Psoas muscle (tissue), 8 donors: ENCODE measurements around the gene MRM2. TPM values are rescaled to one million over a fixed set of nuclear protein-coding genes. Genes with fewer than 3 reads are reported as not detected.

ENCODE experiments used
- ATAC-seq, 4 donors: fragments of 200-7000 bp; cut with Tn5 transposase; one replicate each; pipeline ENCODE4 v1.9.1; 2020; ENCODE audit warnings: moderate library complexity in 3 of 4, mild to moderate bottlenecking in 2 of 4
- DNase-seq, 2 donors: peaks; one replicate each; pipeline ENCODE4 v3.0.0-alpha.2; 2020
- H3K27ac ChIP-seq: fragments of 200-600 bp; one replicate; pipeline ENCODE4 v1.8.0; 2022
- H3K27me3 ChIP-seq, 3 donors: fragments of 200-600 bp in 1 of 3; one replicate each; pipeline versions ENCODE4 v1.6.1 to v1.8.0; 2013 to 2022; ENCODE audit warnings: low read length in 2 of 3, mild to moderate bottlenecking in 2 of 3, moderate library complexity in 1 of 3; ENCODE audit not compliant: insufficient read depth in 3 of 3
- H3K36me3 ChIP-seq, 2 donors: fragments of 200-600 bp in 1 of 2; one replicate each; pipeline versions ENCODE4 v1.6.1 to v1.8.0; 2013 to 2022; ENCODE audit warnings: low read depth in 1 of 2, mild to moderate bottlenecking in 1 of 2, moderate library complexity in 1 of 2; ENCODE audit not compliant: insufficient read depth in 1 of 2
- H3K4me1 ChIP-seq: fragments of 200-600 bp; one replicate; pipeline ENCODE4 v1.8.0; 2022
- H3K4me3 ChIP-seq: fragments of 200-600 bp; one replicate; pipeline ENCODE4 v1.8.0; 2022; ENCODE audit warnings: mild to moderate bottlenecking
- H3K9me3 ChIP-seq: fragments of 200-600 bp; one replicate; pipeline ENCODE4 v1.8.0; 2022
- WGBS, 3 donors: extraction: QIAGEN DNeasy Blood & Tissue Kit; methylation state at CpG; one replicate each; pipeline versions ENCODE4 v1.1.6 to v1.1.7; 2013; 5-methylcytosine and 5-hydroxymethylcytosine counted together
- intact Hi-C, 2 donors: fragments of 100-400 bp; cut with DNase I; formaldehyde crosslinking; loops; one replicate each; pipeline versions ENCODE4 v1.11.0 to v1.14.2; 2022
- polyA plus RNA-seq, 3 donors: library from polyadenylated mRNA; stranded (reverse); fragments of 200-250 nt; gene quantifications; one replicate each; pipeline ENCODE4 v1.2.3, GENCODE V29; 2013
- total RNA-seq, 4 donors: library from RNA; stranded (reverse); fragmentation: NEBNext Ultra II Directional in 2 of 4; extraction: Animal tissue kit (Norgen Biotek cat#: 25700) in 2 of 4; gene quantifications; one replicate each; pipeline versions ENCODE4 v1.2.1 to v1.2.4, GENCODE V29; 2021 to 2023
- TF ChIP-seq, protein P1 (sequence below): fragments of 200-600 bp; IDR thresholded peaks from one replicate; pipeline ENCODE4 v1.8.0; 2022; ENCODE audit warnings: antibody characterized with exemption
- donor health status: healthy with polysubstance abuse.
- donor health status: DM: no; HTN: no; CAD: no; lungs with moderate emphysema.
- donor health status: Bipolar disorder and iron deficiency.
- donor health status: healthy.
- donor health status: DM: yes; HTN: yes; CAD: no.
- donor health status: DM: no; HTN: no; CAD: no.
- donor health status: DM: no; HTN: no; CAD: no.
- donor health status: DM: yes; HTN: yes; CAD: no.

The MRM2 gene
- total and polyA plus RNA-seq, 7 donors: 15.9 to 53.0 (median 21.6) TPM

DNA sequence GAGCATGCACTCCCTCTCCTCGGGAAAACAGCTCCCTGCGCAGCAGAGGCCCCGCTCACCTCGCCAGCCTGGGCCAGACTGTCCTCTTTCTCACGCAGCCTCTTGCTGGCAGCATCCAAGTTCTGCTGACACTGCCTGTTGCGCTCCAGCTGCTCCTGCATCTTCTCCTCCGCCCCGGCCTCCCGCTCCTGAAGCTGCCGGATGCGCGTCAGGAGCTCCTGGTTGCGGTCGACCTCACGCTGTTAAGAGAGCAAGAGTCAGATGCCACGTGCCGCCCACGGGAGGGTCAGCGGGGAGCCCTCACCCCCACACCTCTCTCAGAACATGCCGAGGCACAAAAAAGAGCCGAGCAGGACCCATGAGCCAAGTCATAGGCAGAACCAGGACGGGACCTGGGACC is 19.5 kb downstream of the MRM2 start:
- DNase-seq (no peak), ATAC-seq (no peak)
- Histone ChIP-seq H3K9me3 (no peaks in the 10 kb centered on the region), H3K36me3 (peaks cover 0 to 64% of the 10 kb centered on the region in 2 donors), H3K27ac (no peak overlapping the region), H3K27me3 (no peaks in the 10 kb centered on the region), H3K4me3 (no peak overlapping the region), H3K4me1 (peaks cover 22% of the 10 kb centered on the region)
- TF ChIP-seq, protein P1, sequence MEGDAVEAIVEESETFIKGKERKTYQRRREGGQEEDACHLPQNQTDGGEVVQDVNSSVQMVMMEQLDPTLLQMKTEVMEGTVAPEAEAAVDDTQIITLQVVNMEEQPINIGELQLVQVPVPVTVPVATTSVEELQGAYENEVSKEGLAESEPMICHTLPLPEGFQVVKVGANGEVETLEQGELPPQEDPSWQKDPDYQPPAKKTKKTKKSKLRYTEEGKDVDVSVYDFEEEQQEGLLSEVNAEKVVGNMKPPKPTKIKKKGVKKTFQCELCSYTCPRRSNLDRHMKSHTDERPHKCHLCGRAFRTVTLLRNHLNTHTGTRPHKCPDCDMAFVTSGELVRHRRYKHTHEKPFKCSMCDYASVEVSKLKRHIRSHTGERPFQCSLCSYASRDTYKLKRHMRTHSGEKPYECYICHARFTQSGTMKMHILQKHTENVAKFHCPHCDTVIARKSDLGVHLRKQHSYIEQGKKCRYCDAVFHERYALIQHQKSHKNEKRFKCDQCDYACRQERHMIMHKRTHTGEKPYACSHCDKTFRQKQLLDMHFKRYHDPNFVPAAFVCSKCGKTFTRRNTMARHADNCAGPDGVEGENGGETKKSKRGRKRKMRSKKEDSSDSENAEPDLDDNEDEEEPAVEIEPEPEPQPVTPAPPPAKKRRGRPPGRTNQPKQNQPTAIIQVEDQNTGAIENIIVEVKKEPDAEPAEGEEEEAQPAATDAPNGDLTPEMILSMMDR: no peak
- intact Hi-C loops: no loop called here
- WGBS, 3 donors: 92 to 98% (median 95%) methylated on average over 22 of the region's 22 CpGs

DNA sequence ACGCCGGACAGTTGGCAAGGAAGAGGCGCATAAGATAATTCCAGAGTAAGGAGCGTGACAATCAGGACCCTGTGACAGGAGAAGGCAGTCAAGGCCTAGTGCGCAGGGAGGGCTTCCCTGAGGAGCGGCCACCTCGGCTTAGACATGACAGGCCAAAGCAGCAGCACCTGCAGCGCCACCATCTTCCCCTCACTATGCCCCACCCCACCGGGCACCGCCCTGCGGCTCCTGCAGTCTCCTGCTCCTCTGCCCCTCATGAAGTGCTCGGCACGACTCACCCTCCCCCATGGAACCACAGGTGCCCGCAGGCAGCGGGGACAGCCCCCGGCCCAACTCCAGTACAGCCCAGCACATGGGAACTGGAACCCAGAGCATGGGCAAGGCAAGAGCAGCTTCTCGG is 21.1 kb downstream of the MRM2 start:
- peaks cover 0 to 69% of the 10 kb centered on the region in 2 donors for H3K36me3 ChIP-seq

DNA sequence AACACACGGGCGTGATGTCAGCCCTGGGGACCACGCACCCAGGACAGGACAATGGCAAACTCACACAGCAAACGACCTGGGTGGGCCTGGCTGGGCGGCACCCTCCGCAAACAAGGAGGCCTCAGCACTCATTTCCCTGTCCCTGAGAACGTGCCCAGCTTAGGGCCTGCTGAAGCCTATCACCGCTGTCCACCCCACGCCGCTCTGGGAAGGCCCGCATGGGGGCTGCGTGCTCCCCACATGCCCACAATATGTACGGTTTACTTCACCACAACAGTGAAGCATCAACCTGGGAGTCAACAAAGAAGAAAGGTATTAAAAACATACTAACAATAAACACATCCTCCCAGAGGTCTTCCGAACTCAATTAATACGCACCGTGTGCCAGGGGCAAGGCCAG is 21.5 kb downstream of the MRM2 start:
- no peaks in the 10 kb centered on the region for H3K27me3 ChIP-seq
- no peak overlapping the region for H3K27ac ChIP-seq
- WGBS, 3 donors: 88 to 94% (median 90%) methylated on average over 16 of the region's 16 CpGs
- no peak overlapping the region for H3K4me3 ChIP-seq
- DNase-seq (no peak), ATAC-seq (no peak)
- intact Hi-C loops: no loop called here
- H3K36me3 ChIP-seq: peaks cover 0 to 73% of the 10 kb centered on the region in 2 donors
- H3K9me3 ChIP-seq: no peaks in the 10 kb centered on the region
- peaks cover 22% of the 10 kb centered on the region for H3K4me1 ChIP-seq
- TF ChIP-seq, protein P1: no peak

More for the DNA sequence above, 21.1 kb downstream of the MRM2 start:
- 88 to 98% (median 89%) methylated on average over 16 to 17 of the region's 17 CpGs for WGBS, 3 donors
- DNase-seq (no peak), ATAC-seq (no peak)
- H3K27me3 ChIP-seq: no peaks in the 10 kb centered on the region
- H3K27ac ChIP-seq: no peak overlapping the region
- peaks cover 22% of the 10 kb centered on the region for H3K4me1 ChIP-seq
- H3K9me3 ChIP-seq: no peaks in the 10 kb centered on the region
- no peak overlapping the region for H3K4me3 ChIP-seq
- TF ChIP-seq, protein P1: no peak
- intact Hi-C loops: no loop called here

DNA sequence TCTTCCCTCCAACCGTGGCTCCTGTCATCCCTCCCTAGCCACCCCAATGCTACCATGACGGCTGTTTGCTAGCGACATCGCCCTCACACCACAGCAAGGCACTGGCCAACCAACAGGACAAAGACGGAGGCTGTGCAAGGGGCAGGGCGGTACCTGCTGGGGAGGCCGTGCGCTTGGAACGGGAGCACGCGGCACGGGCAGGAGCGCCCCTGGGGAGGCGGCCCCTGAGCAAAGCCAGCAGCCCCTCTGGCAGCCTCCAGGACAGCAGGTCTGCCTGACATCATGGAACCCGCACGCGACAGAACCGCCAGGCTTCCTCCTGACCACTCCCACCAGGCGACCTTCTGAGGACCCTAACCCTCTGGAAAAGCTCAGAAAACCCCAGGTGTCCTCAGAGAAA is 22.0 kb downstream of the MRM2 start:
- TF ChIP-seq, protein P1: no peak
- Histone ChIP-seq H3K27me3 (no peaks in the 10 kb centered on the region), H3K4me1 (peaks cover 18% of the 10 kb centered on the region), H3K27ac (no peak overlapping the region), H3K36me3 (peaks cover 0 to 74% of the 10 kb centered on the region in 2 donors), H3K9me3 (no peaks in the 10 kb centered on the region), H3K4me3 (no peak overlapping the region)
- WGBS, 3 donors: 92 to 95% (median 95%) methylated on average over 19 of the region's 19 CpGs
- intact Hi-C loops: no loop called here
- DNase-seq: no peak
- no peak for ATAC-seq

DNA sequence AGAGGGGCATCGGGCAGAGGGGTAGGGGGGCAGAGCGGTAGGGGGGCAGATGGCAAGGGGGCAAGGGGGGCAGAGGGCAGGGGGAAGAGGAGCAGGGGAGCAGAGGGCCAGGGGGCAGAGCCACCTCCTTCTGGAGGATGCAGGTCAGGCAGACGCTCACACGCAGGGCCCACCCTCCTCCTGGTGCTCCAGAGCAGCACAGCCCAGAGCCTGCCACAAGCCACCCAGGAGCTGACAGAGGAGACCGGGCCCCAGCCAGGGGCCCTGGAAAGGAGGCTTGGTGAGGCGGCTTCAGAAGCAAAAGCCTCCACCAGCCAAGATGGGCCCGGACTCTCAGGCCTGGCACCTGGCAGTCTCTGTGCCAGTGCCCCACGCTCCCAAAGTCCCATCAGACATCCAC is 22.4 kb downstream of the MRM2 start:
- no peaks in the 10 kb centered on the region for H3K9me3 ChIP-seq
- intact Hi-C loops: no loop called here
- TF ChIP-seq, protein P1: no peak
- DNase-seq (no peak), ATAC-seq (no peak)
- peaks cover 14% of the 10 kb centered on the region for H3K4me1 ChIP-seq
- no peaks in the 10 kb centered on the region for H3K27me3 ChIP-seq
- H3K4me3 ChIP-seq: no peak overlapping the region
- H3K36me3 ChIP-seq: peaks cover 0 to 75% of the 10 kb centered on the region in 2 donors
- no peak overlapping the region for H3K27ac ChIP-seq
- 93 to 99% (median 95%) methylated on average over 6 to 8 of the region's 8 CpGs for WGBS, 3 donors
